Mucosa of stomach (tissue), 1 donor: Measurements from ENCODE around the gene PRR12.
A peak's percentile ranks its signal among the peaks of the same experiment; 100 is the strongest.

ENCODE experiments used
- H3K27me3 ChIP-seq: one replicate; pipeline ENCODE4 v1.7.0; 2013; ENCODE audit warnings: mild to moderate bottlenecking, low read length; ENCODE audit not compliant: control insufficient read depth, insufficient read depth
- H3K36me3 ChIP-seq: one replicate; pipeline ENCODE4 v1.7.0; 2013; ENCODE audit warnings: low read length; ENCODE audit not compliant: control insufficient read depth, insufficient read depth
- H3K4me1 ChIP-seq: one replicate; pipeline ENCODE4 v1.7.0; 2013; ENCODE audit warnings: mild to moderate bottlenecking, low read length; ENCODE audit not compliant: control insufficient read depth, insufficient read depth
- H3K4me3 ChIP-seq: one replicate; pipeline ENCODE4 v1.7.0; 2013; ENCODE audit warnings: low read length
- H3K9ac ChIP-seq: one replicate; pipeline ENCODE4 v1.7.0; 2013; ENCODE audit warnings: mild to moderate bottlenecking, low read length, moderate library complexity
- H3K9me3 ChIP-seq: one replicate; pipeline ENCODE4 v1.7.0; 2013; ENCODE audit warnings: mild to moderate bottlenecking, low read length, moderate library complexity; ENCODE audit not compliant: control insufficient read depth
- donor health status: Pancreatic carcinoma.

The PRR12 gene

DNA sequence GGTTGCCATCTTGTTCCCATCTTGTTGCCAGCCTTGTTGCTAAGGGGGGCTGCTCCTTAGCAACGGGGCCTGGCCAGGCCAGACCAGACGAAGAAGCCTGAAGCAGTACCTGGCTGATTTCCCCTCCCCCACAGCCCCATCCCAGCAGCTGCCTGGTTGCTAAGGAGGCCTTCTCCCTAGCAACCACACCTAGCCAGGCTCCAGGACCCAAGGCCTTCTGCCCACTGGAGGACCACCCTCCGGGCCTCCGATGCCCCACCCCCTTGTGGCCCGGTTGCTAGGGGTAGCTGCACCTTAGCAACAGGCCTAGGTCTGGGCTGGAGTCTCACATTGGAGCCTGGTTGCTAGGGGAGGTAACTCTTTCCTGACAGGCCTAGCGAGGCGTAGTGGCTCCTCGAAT lies 6.0 kb upstream of the PRR12 start:
- H3K4me3 ChIP-seq = no peak overlapping the region
- H3K27me3 ChIP-seq = no peaks in the 10 kb centered on the region
- no peaks in the 10 kb centered on the region for H3K36me3 ChIP-seq
- no peaks in the 10 kb centered on the region for H3K9me3 ChIP-seq
- H3K9ac ChIP-seq = no peak overlapping the region
- H3K4me1 ChIP-seq = peaks cover 5% of the 10 kb centered on the region

GRCh38 chr19:49587227-49587626 lies 3.8 kb upstream of the PRR12 start:
- Histone ChIP-seq H3K9me3 (no peaks in the 10 kb centered on the region), H3K4me1 (peaks cover 2% of the 10 kb centered on the region), H3K27me3 (no peaks in the 10 kb centered on the region), H3K4me3 (no peak overlapping the region), H3K9ac (no peak overlapping the region), H3K36me3 (no peaks in the 10 kb centered on the region)

- Histone ChIP-seq H3K4me1 (peaks cover 11% of the 10 kb centered on the region), H3K36me3 (no peaks in the 10 kb centered on the region), H3K4me3 (no peak overlapping the region), H3K9me3 (no peaks in the 10 kb centered on the region), H3K9ac (no peak overlapping the region), H3K27me3 (no peaks in the 10 kb centered on the region)
Measured at GRCh38 chr19:49588365-49589122, 2.4 kb upstream of the PRR12 start.

- H3K36me3 ChIP-seq = no peaks in the 10 kb centered on the region
- H3K9ac ChIP-seq = no peak overlapping the region
- peaks cover 18% of the 10 kb centered on the region for H3K4me1 ChIP-seq
- H3K27me3 ChIP-seq = no peaks in the 10 kb centered on the region
- H3K4me3 ChIP-seq = no peak overlapping the region
- no peaks in the 10 kb centered on the region for H3K9me3 ChIP-seq
Measured at GRCh38 chr19:49589502-49589905, 1.5 kb upstream of the PRR12 start.

DNA sequence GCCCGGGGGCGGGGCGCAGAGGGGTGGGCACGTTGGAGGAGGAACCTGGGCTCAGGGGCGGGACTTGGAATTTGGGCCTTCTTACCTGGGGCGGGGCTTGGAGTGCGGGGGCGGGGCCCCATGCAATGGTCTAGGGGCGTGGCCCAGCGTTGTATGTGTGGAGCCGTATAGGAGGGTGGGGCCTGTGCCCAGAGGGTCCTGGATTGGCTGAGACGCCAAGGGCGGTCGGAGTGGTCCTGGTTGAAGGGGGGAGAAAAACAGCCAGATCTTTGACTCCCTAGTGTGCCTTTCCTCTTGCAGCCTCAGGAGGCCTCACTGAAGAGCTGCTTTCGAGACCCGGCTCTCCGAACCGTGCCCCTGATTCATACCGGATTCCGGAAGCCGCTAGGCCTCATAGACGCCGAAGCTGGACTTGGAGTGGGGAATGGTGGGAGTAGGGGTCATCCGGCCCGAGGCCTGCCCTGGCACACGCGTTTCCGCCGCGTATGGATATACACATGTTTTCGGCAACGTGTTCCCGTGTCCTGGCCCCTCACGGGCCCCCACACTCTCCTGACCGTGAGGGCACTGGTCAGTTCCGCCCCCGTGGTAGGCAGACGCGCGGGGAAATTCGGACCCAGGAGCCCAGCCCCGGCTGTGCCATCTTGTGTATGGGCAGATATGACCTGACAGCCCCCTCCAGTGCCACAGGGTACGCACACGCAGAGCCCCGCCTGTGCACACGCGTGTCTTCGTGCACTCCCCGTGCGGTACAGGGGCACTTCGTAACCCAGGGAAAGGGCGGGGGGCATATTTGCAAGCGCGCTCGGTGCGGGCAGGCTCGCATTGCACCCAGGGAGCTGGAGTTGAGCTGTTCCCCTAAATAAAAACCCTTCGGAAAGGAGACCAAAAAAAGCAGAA lies 661 bp upstream of the PRR12 start:
- H3K9me3 ChIP-seq = no peaks in the 10 kb centered on the region
- no peaks in the 10 kb centered on the region for H3K36me3 ChIP-seq
- peak overlapping the region; percentile 72 for H3K4me3 ChIP-seq
- peaks cover 20% of the 10 kb centered on the region for H3K4me1 ChIP-seq
- peak overlapping the region; percentile 64 for H3K9ac ChIP-seq
- no peaks in the 10 kb centered on the region for H3K27me3 ChIP-seq

DNA sequence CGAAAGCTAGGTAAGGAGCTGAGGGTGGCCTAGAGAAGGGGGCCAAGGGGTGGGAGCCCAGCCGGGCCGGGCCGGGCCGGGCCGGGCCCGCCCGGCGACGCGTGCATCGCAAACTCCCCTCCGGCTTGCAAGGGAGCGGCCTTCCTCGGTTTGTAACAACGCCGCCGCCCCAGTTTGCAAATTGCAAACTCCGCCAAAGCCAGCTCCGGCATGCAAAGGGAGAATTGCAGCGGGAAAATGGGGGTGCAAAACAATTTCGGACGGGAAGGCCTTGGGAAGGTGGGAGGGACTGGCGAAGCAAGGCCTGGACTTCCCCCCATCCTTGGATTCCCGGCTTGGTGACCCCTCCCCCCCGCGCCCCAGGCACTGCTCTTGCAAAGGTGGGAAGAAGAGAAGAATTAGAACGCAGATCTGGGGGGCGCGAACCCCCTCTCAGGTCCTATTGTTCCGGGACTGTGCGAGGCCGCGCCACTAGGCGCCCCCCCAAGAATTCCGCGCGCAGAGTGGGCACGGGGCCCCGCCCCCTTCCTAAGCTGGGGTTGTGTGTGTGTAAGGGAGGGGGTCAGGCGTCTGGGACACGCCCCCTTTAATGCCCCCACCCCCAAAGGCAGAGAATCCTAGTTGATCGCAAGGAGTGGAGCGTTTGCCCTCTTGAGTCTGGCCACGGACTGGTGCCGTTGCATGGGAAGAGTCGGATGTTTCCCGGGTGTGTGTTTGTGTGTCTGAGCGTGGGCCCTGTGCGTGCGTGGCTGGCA lies 926 bp downstream of the PRR12 start:
- H3K4me1 ChIP-seq = peaks cover 20% of the 10 kb centered on the region
- no peaks in the 10 kb centered on the region for H3K27me3 ChIP-seq
- peak overlapping the region; percentile 77 for H3K4me3 ChIP-seq
- no peaks in the 10 kb centered on the region for H3K36me3 ChIP-seq
- no peaks in the 10 kb centered on the region for H3K9me3 ChIP-seq
- H3K9ac ChIP-seq = peak overlapping the region; percentile 54

- Histone ChIP-seq H3K27me3 (no peaks in the 10 kb centered on the region), H3K4me3 (peak overlapping the region; percentile 77), H3K9me3 (no peaks in the 10 kb centered on the region), H3K36me3 (no peaks in the 10 kb centered on the region), H3K9ac (peak overlapping the region; percentile 54), H3K4me1 (peaks cover 20% of the 10 kb centered on the region)
Measured at GRCh38 chr19:49592486-49593232, 1.7 kb downstream of the PRR12 start.

GRCh38 chr19:49593233-49594113 lies 2.5 kb downstream of the PRR12 start:
- peak overlapping the region; percentile 59 for H3K9ac ChIP-seq
- no peaks in the 10 kb centered on the region for H3K27me3 ChIP-seq
- no peaks in the 10 kb centered on the region for H3K36me3 ChIP-seq
- H3K4me1 ChIP-seq = peaks cover 20% of the 10 kb centered on the region
- no peaks in the 10 kb centered on the region for H3K9me3 ChIP-seq
- peak overlapping the region; percentile 77 for H3K4me3 ChIP-seq

DNA sequence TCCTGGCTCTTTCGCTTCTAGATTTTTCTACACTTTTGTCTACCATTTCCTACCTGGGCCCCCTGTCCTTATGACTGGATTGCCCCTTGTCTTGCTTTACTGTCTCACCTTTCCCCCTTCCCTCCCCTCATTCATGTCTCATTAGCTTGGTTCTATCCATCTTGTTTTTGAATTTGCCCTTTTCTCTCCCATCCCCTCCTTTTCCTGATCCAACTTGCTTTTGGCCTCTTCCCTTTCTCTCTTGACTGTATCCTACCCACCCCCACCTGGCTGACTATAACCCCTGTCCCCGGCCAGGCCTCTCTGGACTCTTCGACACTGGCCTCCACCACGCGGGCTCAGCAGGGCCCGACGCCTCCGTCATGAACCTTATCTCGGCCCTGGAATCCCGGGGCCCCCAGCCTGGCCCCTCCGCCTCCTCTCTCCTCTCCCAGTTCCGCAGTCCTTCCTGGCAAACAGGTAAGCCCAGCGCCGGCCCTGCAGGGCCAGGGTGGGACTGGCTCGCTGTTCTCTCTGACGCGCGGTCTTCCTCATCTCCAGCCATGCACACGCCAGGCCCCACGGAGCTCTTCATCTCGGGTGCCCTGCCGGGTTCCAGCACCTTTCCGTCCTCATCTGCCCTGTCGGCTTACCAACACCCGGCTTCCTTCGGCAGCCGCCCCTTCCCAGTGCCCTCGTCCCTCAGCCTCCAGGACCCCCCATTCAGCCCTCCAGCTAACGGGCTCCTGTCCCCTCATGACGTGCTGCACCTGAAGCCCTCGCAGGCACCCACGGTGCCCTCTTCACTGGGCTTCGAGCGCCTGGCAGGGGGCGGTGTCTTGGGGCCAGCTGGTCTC lies 3.4 kb downstream of the PRR12 start:
- H3K4me3 ChIP-seq = no peak overlapping the region
- no peaks in the 10 kb centered on the region for H3K36me3 ChIP-seq
- peak overlapping the region; percentile 59 for H3K9ac ChIP-seq
- H3K9me3 ChIP-seq = no peaks in the 10 kb centered on the region
- H3K27me3 ChIP-seq = no peaks in the 10 kb centered on the region
- peaks cover 20% of the 10 kb centered on the region for H3K4me1 ChIP-seq

DNA sequence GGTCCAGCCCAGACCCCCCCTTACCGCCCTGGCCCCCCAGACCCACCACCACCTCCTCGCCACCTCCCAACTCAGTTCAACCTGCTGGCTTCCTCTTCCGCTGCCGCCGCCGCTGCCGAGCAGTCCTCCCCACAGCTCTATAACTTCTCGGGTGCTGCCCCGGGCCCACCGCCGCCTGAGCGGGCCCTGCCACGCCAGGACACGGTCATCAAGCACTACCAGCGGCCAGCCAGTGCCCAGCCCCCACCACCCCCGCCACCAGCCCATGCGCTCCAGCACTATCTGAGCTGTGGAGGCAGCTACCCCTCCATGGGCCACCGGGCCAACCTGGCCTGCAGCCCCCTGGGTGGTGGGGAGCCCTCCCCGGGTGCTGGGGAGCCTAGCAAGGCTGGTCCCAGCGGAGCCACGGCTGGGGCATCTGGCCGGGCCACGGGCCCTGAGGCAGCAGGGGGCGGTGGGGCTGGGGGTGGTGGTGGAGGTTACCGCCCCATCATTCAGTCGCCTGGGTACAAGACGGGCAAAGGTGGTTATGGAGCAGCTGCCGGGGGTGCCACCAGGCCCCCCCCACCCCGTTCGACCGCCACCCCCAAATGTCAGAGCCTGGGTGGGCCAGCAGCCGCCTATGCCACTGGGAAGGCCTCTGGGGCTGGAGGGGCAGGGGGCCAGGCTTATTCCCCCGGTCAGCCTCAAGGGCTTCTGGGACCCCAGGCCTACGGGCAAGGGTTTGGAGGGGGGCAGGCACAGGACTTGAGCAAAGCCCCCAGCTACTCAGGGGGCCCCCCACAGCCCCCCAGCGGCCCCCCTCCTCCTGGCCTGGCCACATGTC lies 4.2 kb downstream of the PRR12 start:
- Histone ChIP-seq H3K36me3 (no peaks in the 10 kb centered on the region), H3K9ac (no peak overlapping the region), H3K4me3 (no peak overlapping the region), H3K4me1 (peaks cover 20% of the 10 kb centered on the region), H3K27me3 (no peaks in the 10 kb centered on the region), H3K9me3 (no peaks in the 10 kb centered on the region)
